HCT116 (cell line): ENCODE results near the gene RBM25. TPM values are rescaled to one million over a fixed set of nuclear protein-coding genes. Genes with fewer than 3 reads are reported as not detected.

Source experiments
- ATAC-seq: fragments of 200-7000 bp; cut with Tn5 transposase; 2 replicates; pipeline ENCODE4 v1.9.1; 2020; ENCODE audit warnings: mild to moderate bottlenecking, moderate library complexity
- BruUV-seq: library from RNA; stranded (reverse); fragments of 400-500 nt; replicated peaks from 2 replicates; lab custom pipeline; 2021; lab: Mats Ljungman, UMichigan
- CTCF ChIA-PET: fragments of 300-600 bp; sonication (Branson Sonifier 250); formaldehyde crosslinking; loops from one replicate; lab custom pipeline; 2021; ENCODE audit warnings: antibody characterized with exemption; lab: Charles Lee
- POLR2A ChIA-PET: fragments of 300-600, 350-600 bp; sonication (Branson Sonifier 250); formaldehyde crosslinking; loops from one replicate; lab custom pipeline; 2021; ENCODE audit warnings: antibody characterized with exemption; lab: Charles Lee
- RAD21 ChIA-PET, 2 experiments: fragments of 300-600 bp; sonication (Branson Sonifier 250); formaldehyde crosslinking; loops; one replicate each; lab custom pipeline; 2023; ENCODE audit warnings: low total read pairs in 2 of 2; ENCODE audit not compliant: uncharacterized antibody in 2 of 2, unreplicated experiment in 2 of 2, low non-redundant PET in 1 of 2; lab: Charles Lee
- DNase-seq: peaks from one replicate; pipeline ENCODE4 v3.0.0-alpha.2; 2010; ENCODE audit warnings: low read depth, low spot score
- H2AFZ ChIP-seq: fragments of 200-600 bp; shearing (Covaris generic), sonication (generic); 2 replicates; pipeline ENCODE4 v1.6.1; 2017; ENCODE audit warnings: low read depth, mixed run types, mixed read lengths, antibody characterized with exemption, low read length; ENCODE audit not compliant: poor library complexity, severe bottlenecking
- H3K27ac ChIP-seq: 2 replicates; pipeline ENCODE4 v1.5.1; 2012; ENCODE audit warnings: low read depth, low read length
- H3K27me3 ChIP-seq: fragments of 200-600 bp; sonication (generic); 2 replicates; pipeline ENCODE4 v1.6.1; 2016; ENCODE audit warnings: mixed run types, low read length, mixed read lengths; ENCODE audit not compliant: insufficient read depth
- H3K36me3 ChIP-seq, 2 experiments: fragments of 200-500 bp in 1 of 2; fragments of 200-600 bp in 1 of 2; sonication (Bioruptor generic) in 1 of 2; sonication (generic) in 1 of 2; 2 replicates each; pipeline versions ENCODE4 v1.5.1 to v1.6.1; 2014 to 2016; ENCODE audit warnings: low read length in 2 of 2, inconsistent platforms in 1 of 2, mixed read lengths in 1 of 2, mixed run types in 1 of 2; ENCODE audit not compliant: insufficient read depth in 2 of 2, control insufficient read depth in 1 of 2
- H3K4me1 ChIP-seq, 2 experiments: fragments of 200-600 bp in 1 of 2; sonication (generic) in 1 of 2; 2 replicates each; pipeline versions ENCODE4 v1.5.1 to v1.6.1; 2012 to 2017; ENCODE audit warnings: low read length in 2 of 2, inconsistent platforms in 1 of 2, mild to moderate bottlenecking in 1 of 2, mixed read lengths in 1 of 2, mixed run types in 1 of 2, moderate library complexity in 1 of 2; ENCODE audit not compliant: insufficient read depth in 2 of 2, control insufficient read depth in 1 of 2
- H3K4me2 ChIP-seq: fragments of 200-600 bp; sonication (generic); 2 replicates; pipeline ENCODE4 v1.6.1; 2017; ENCODE audit warnings: mixed run types, low read length, mixed read lengths
- H3K4me3 ChIP-seq, 2 experiments: fragments of 200-600 bp in 1 of 2; sonication (generic) in 1 of 2; replicated peaks in 1 of 2; 2 replicates each; pipeline ENCODE4 v1.5.1; 2011 to 2016; ENCODE audit warnings: low read length in 2 of 2, control low read depth in 1 of 2, low read depth in 1 of 2, mild to moderate bottlenecking in 1 of 2, mixed read lengths in 1 of 2, mixed run types in 1 of 2
- H3K79me2 ChIP-seq: fragments of 200-600 bp; sonication (generic); 2 replicates; pipeline ENCODE4 v1.6.1; 2017; ENCODE audit warnings: mild to moderate bottlenecking, mixed run types, low read length, moderate library complexity, mixed read lengths; ENCODE audit not compliant: insufficient read depth
- H3K9ac ChIP-seq: fragments of 200-600 bp; sonication (generic); 2 replicates; pipeline ENCODE4 v1.6.1; 2016; ENCODE audit warnings: low read length, mixed read lengths
- H3K9me2 ChIP-seq: fragments of 200-600 bp; sonication (generic), shearing (Covaris generic); 2 replicates; pipeline ENCODE4 v1.6.1; 2017; ENCODE audit warnings: mixed run types, mild to moderate bottlenecking, moderate library complexity; ENCODE audit not compliant: insufficient read depth
- H3K9me3 ChIP-seq, 2 experiments: fragments of 200-500 bp in 1 of 2; fragments of 200-600 bp in 1 of 2; sonication (Bioruptor generic) in 1 of 2; sonication (generic) in 1 of 2; 2 replicates each; pipeline ENCODE4 v1.6.1; 2014 to 2017; ENCODE audit warnings: low read length in 2 of 2, mixed read lengths in 2 of 2, inconsistent platforms in 1 of 2, low read depth in 1 of 2, mild to moderate bottlenecking in 1 of 2, mixed run types in 1 of 2, moderate library complexity in 1 of 2; ENCODE audit not compliant: control insufficient read depth in 1 of 2, insufficient read depth in 1 of 2
- H4K20me1 ChIP-seq: fragments of 200-600 bp; sonication (generic), shearing (Covaris generic); 2 replicates; pipeline ENCODE4 v1.6.1; 2017; ENCODE audit warnings: mixed run types, mild to moderate bottlenecking, moderate library complexity; ENCODE audit not compliant: insufficient read depth
- CEBPB ChIP-seq: IDR thresholded peaks from 2 replicates; pipeline ENCODE4 v1.6.1; 2012; ENCODE audit warnings: low read depth
- ELF1 ChIP-seq: IDR thresholded peaks from 2 replicates; pipeline ENCODE4 v1.6.1; 2012; ENCODE audit warnings: low read depth, borderline replicate concordance
- EZH2 ChIP-seq: fragments of 200-600 bp; sonication (generic); IDR thresholded peaks from 2 replicates; pipeline ENCODE4 v1.6.1; 2017; ENCODE audit warnings: antibody characterized with exemption, mixed run types
- JUND ChIP-seq: IDR thresholded peaks from 2 replicates; pipeline ENCODE4 v1.6.1; 2012
- POLR2AphosphoS5 ChIP-seq: IDR thresholded peaks from 2 replicates; pipeline ENCODE4 v1.6.1; 2011; ENCODE audit warnings: mild to moderate bottlenecking, low read depth, low read length, moderate library complexity
- SIN3A ChIP-seq: IDR thresholded peaks from 2 replicates; pipeline ENCODE4 v1.6.1; 2012; ENCODE audit warnings: low read depth
- SP1 ChIP-seq: IDR thresholded peaks from 2 replicates; pipeline ENCODE4 v1.6.1; 2012; ENCODE audit warnings: low read depth
- SRF ChIP-seq: IDR thresholded peaks from 2 replicates; pipeline ENCODE4 v1.6.1; 2012; ENCODE audit warnings: low read depth
- intact Hi-C: fragments of 100-400 bp; cut with micrococcal nuclease; formaldehyde crosslinking; loops from 2 replicates; pipeline ENCODE4 v1.10.0; 2022
- total RNA-seq: library from RNA; stranded (reverse); gene quantifications from one replicate; pipeline ENCODE4 v1.2.1, GENCODE V29; 2021; ENCODE audit not compliant: unreplicated experiment

The RBM25 gene
- total RNA-seq, 1 experiment from 2014 or later, result 80.1 TPM

DNA sequence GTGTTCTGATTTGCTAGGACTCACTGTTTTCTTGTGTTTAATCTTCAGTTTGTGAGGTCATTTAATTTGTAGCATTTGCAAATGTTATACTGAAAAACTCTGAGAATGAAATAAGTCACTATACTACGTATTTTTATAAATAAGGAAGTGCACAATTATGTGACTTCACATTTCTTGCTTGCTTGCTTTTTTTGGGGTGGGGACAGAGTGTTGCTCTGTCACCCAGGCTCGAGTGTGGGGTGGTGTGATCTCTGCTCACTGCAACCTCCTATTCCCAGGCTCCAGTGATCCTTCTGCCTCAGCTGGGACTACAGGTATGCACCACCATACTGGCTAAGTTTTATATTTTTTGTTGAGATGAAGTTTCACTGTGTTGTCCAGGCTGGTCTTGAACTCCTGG, 32.7 kb downstream of the RBM25 start:
- intact Hi-C loops, result no loop called here
- TF ChIP-seq SIN3A (no peak), SRF (no peak), SP1 (no peak)
- Histone ChIP-seq H3K9me3 (no peaks in the 10 kb centered on the region), H3K4me1 (no peaks in the 10 kb centered on the region), H3K9me2 (no peaks in the 10 kb centered on the region), H3K27me3 (no peaks in the 10 kb centered on the region), H3K79me2 (peaks cover 98% of the 10 kb centered on the region), H3K9ac (no peak overlapping the region), H2AFZ (no peak overlapping the region), H3K4me3 (no peak overlapping the region), H3K4me2 (no peak overlapping the region), H3K27ac (no peak overlapping the region), H4K20me1 (peaks cover 15% of the 10 kb centered on the region; the same call in 1 of the 2 replicates), H3K36me3 (peaks cover 29 to 55% of the 10 kb centered on the region in 2 experiments)
- CTCF ChIA-PET, result no interaction called here
- RAD21 ChIA-PET, result no interaction called here
- ATAC-seq (no peak), DNase-seq (no peak)
- POLR2A ChIA-PET, result no interaction called here
- BruUV-seq, result no TSS peak

GRCh38 chr14:73097421-73097820, 39.1 kb downstream of the RBM25 start:
- Histone ChIP-seq H2AFZ (no peak overlapping the region), H3K27ac (no peak overlapping the region), H3K4me1 (no peaks in the 10 kb centered on the region), H4K20me1 (peaks cover 16% of the 10 kb centered on the region; the same call in 1 of the 2 replicates), H3K4me2 (no peak overlapping the region), H3K36me3 (peaks cover 49 to 62% of the 10 kb centered on the region in 2 experiments), H3K9ac (no peak overlapping the region), H3K79me2 (peaks cover 98% of the 10 kb centered on the region), H3K27me3 (no peaks in the 10 kb centered on the region), H3K9me2 (no peaks in the 10 kb centered on the region), H3K9me3 (no peaks in the 10 kb centered on the region), H3K4me3 (no peak overlapping the region)
- intact Hi-C loops, result no loop called here
- CTCF ChIA-PET, result no interaction called here
- ATAC-seq (no peak), DNase-seq (no peak)
- BruUV-seq, result no TSS peak
- POLR2A ChIA-PET, result interaction anchor here (0.6 to 0.7 kb wide), 2 partner anchors 22 to 373 kb away, joined by 3 read pairs; no protein-coding TSS in a partner anchor
- RAD21 ChIA-PET, result no interaction called here
- no peak for TF ChIP-seq CEBPB
- TF ChIP-seq SP1, result no peak
- no peak for TF ChIP-seq POLR2AphosphoS5
- TF ChIP-seq JUND, result no peak
- no peak for TF ChIP-seq ELF1
- no peak for TF ChIP-seq EZH2
